IPS DF 19.7 (cell line): Measurements from ENCODE around the gene NPAS4.
A peak's percentile ranks its signal among the peaks of the same experiment; 100 is the strongest.
"Not testable (repeated sequence)": the region's sequence is repeated elsewhere in the genome, so short reads cannot be mapped to it uniquely, and the experiment has no call there.

Experiments
- DNase-seq: peaks from one replicate; pipeline ENCODE4 v3.0.0-alpha.2; 2013; ENCODE audit warnings: low read depth, low spot score

The NPAS4 gene

GRCh38 chr11:66417000-66417399, 3.8 kb upstream of the NPAS4 start:
- DNase-seq: no peak

DNA sequence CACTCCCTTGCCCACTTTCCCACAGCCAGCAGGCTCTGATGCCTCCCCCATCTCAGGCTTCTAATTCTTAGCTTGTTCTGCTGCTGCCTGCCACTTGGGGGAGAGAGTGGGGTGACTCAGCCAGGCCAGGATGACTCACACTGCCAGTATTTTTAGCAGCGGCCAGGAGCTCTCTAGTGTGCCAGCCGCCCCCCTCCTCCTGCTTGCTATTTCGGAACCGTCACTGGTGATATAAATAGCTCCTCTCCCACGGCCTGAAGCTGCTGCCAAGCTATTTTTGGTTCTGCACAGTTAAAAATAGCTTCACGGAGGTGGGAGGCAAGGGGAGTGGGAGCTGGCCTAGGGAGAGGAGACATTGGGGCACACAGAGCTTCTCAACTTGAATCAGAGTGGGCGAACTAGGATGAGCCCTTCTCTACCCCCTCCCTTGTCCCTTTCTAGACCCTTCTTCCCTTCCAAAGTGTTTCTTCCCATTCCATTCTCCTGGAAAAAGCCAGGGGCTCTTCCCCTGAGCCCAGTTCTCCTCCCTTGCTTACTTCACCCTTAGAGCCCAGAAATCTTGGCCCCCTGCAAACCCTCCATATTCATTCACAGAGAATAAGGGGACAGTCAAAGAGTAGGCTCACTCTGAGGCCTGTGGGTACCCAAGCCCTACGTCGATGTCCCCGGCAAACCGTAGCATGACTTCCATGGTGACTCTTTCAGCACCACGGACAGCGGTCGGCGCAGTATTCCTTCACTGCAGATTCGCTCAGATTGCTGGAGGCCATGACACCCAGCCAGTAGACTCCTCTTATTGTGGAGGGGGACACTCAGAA, 2.5 kb upstream of the NPAS4 start:
- peak; percentile 57 for DNase-seq

GRCh38 chr11:66418986-66419308, 1.9 kb upstream of the NPAS4 start:
- no peak for DNase-seq

- DNase-seq: no peak
Observed at GRCh38 chr11:66419825-66420224, 1.0 kb upstream of the NPAS4 start.

- DNase-seq: peak; percentile 76
Observed at GRCh38 chr11:66421492-66422205, 814 bp downstream of the NPAS4 start.

- no peak for DNase-seq
Observed at GRCh38 chr11:66426314-66426713, 5.5 kb downstream of the NPAS4 start.

DNA sequence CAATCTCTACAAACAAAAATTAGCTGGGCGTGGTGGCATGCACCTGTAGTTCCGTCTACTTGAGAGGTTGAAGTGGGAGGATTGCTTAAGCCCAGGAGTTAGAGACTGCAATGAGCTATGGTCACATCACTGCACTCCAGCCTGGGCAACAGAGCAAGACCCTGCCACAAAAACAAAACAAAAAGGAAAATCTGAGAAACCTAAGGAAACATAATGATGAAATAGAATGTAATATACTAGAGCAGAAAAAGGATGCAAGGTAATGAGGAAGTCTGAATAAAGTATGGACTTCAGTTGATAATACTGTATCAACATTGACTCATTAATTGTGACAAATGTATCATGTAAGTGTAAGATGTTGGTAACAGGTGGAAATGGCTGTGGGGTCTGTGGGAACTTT, 8.1 kb downstream of the NPAS4 start:
- no peak for DNase-seq

DNA sequence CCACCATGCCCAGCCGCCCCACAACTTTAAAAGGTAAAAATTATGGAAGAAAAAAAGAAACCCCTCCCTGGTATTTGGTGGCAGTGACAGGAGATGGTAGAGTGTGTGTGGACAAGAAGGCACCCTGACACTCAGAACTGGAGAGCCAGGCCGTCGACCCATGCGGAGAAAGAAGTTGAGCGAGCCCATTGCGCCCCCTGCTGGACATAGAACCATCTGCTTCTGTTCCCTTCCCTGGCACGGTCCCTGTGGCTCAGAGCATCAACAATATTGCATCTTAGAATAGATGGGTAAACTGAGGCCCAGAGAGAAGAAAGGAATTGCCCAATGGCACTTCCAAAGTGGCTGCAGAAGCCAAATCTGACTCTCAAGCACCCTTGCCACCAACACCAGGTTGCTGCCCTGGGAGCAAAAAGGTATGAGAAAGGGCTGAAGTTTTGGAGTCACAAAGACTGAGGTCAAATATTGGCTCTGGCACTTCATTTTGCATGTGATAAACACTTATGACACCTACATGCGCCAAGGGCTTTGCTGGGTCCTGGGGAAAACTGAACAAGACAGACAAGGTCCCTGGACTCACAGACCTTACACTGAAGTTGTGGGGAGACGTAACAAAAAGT, 9.3 kb downstream of the NPAS4 start:
- no peak for DNase-seq

DNA sequence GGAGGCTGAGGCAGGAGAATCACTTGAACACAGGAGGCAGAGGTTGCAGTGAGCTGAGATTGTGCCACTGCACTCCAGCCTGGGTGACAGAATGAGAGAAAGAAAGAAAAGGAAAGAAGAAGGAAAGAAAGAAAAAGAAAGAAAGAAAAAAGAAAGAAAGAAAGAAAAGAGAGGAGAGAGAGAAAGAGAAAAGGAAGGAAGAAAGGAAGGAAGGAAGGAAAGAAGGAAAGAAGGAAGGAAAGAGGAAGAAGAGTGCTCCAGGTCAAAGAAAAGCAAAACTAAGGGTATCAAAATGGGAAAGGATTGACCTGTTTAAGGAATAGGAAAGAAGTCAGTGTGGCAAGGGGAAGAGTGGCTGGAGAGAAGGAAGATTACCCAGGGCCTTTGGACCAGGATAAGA, 10.5 kb downstream of the NPAS4 start:
- not testable (repeated sequence) for DNase-seq

GRCh38 chr11:66431871-66432329, 11.1 kb downstream of the NPAS4 start:
- not testable (repeated sequence) for DNase-seq

DNA sequence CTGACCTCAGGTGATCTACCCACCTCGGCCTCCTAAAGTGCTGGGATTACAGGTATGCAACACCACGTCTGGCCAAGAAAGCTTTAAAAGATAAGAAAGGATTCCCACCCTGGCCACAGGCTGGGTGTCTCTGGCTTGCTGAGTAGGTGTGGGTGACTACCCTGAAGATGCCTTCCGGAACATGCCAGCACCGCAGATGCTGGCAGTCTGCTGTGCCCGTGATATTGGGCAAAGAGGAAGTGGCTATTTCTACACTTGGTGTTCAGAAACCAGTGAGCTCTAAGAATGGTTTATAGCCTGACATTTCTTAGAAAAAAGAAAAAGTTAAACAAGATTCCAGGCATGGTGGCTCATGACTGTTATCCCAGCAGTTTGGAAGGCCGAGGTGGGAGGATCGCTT, 11.8 kb downstream of the NPAS4 start:
- no peak for DNase-seq

DNA sequence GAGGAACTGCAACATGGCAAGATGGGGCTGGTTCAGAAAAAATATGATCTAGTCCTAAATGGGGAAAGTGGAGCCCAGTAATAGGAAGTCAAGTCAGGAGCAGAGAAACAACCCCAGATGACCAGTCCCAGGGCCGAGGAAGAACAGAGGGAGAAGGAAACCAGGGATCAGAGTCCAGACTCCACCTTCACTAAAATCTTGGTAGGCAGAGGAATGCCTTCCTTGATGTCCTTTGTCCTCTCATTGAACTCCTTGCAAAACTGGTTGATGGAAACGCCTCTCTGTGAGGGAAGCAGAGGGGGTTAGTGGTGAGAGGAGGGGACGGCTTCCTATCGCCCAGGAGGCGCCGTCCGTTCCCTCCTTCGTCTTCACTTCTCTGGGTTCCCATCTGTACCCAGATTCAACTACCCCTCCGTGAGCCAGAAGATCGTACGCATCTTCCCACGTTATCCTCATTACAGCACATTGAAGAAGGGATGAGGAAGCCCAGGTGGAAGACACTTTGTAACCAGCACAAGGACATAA, 17.2 kb downstream of the NPAS4 start:
- no peak for DNase-seq

- peak; percentile 86 for DNase-seq
Observed at GRCh38 chr11:66438504-66439466, 17.9 kb downstream of the NPAS4 start, which contains the start of gene MRPL11. TSS of gene MRPL11 (minus strand) at chr11:66438848. CDS start at chr11:66438754, 94 bp downstream.

- not testable (repeated sequence) for DNase-seq
Observed at GRCh38 chr11:66440101-66440939, 19.5 kb downstream of the NPAS4 start.

DNA sequence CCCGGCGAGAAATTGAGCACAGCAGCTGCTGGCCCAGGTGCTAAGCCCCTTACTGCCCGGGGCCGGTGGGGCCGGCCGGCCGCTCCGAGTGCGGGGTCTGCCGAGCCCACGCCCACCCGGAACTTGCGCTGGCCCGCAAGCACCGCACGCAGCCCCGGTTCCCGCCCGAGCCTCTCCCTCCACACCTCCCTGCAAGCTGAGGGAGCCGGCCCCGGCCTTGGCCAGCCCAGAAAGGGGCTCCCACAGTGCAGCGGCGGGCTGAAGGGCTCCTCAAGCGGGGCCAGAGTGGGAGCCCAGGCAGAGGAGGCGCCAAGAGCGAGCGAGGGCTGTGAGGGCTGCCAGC, 20.1 kb downstream of the NPAS4 start:
- DNase-seq: not testable (repeated sequence)

DNA sequence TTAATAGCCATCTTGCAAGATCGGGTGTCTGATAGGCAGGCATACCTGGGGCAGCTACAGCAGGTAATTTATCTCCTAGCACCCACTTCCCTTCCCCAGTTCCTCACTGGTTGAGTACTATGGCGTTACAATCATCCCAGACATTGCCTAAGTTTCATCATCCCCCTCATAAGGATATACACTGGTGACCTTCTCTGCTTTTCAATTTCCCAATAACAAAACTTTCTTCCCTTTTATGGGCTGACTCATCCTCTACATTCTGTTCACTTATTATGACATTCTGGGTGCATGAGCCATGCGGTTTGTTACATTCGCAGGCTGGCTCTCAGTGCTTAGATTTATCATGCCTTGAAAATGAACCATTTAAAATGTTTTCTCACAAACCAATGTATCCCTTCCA, 22.8 kb downstream of the NPAS4 start:
- DNase-seq: no peak

DNA sequence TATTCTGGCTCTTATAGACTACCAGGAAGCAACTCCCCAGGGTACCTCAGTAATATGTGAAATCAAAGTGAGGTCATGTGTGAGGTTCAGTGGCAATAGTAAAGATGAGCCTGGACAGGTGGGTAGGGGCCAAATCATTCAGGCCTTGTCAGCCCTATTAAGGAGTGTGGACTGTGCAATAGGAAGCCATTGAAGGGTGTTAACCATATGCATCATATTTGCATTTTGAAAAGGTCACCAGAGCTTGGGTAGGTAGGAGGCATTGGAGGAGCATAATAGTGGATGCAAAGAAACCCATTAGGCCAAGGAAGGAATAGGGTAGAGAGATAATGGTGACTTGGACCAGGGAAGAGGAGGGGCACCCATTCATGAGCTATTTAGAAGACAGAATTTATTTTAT, 26.2 kb downstream of the NPAS4 start:
- no peak for DNase-seq

GRCh38 chr11:66448523-66448922, 27.7 kb downstream of the NPAS4 start:
- no peak for DNase-seq

- DNase-seq: no peak
Observed at GRCh38 chr11:66450560-66450959, 29.7 kb downstream of the NPAS4 start.

GRCh38 chr11:66451663-66452062, 30.8 kb downstream of the NPAS4 start:
- no peak for DNase-seq
